Neural progenitor cell (in vitro differentiated cells): ENCODE results near the gene PHACTR2. TPM values are rescaled to one million over a fixed set of nuclear protein-coding genes. Genes with fewer than 3 reads are reported as not detected.
"Not testable (repeated sequence)": the region's sequence is repeated elsewhere in the genome, so short reads cannot be mapped to it uniquely, and the experiment has no call there.

ENCODE experiments used
- DNase-seq: peaks from one replicate; pipeline ENCODE4 v3.0.0-alpha.2; 2016; ENCODE audit warnings: low spot score
- H2AFZ ChIP-seq: fragments of 200-600 bp; sonication (generic); replicated peaks from 2 replicates; pipeline ENCODE4 v1.6.1; 2016; ENCODE audit warnings: antibody characterized with exemption
- H3F3A ChIP-seq: fragments of 200-600 bp; sonication (generic); 2 replicates; pipeline ENCODE4 v1.6.1; 2016; ENCODE audit warnings: antibody characterized with exemption, low read depth
- H3K27ac ChIP-seq: fragments of 200-600 bp; sonication (generic); 2 replicates; pipeline ENCODE4 v1.5.1; 2016; ENCODE audit warnings: mild to moderate bottlenecking
- H3K27me3 ChIP-seq: fragments of 200-600 bp; sonication (generic); 2 replicates; pipeline ENCODE4 v1.6.1; 2016; ENCODE audit warnings: mild to moderate bottlenecking, moderate library complexity
- H3K36me3 ChIP-seq: fragments of 200-600 bp; sonication (generic); 2 replicates; pipeline ENCODE4 v1.5.1; 2016
- H3K4me1 ChIP-seq: fragments of 200-600 bp; sonication (generic); 2 replicates; pipeline ENCODE4 v1.6.1; 2016; ENCODE audit warnings: mixed run types
- H3K4me2 ChIP-seq: fragments of 200-600 bp; sonication (generic); 2 replicates; pipeline ENCODE4 v1.6.1; 2016
- H3K4me3 ChIP-seq: fragments of 200-600 bp; sonication (generic); 2 replicates; pipeline ENCODE4 v1.5.1; 2016
- H3K79me2 ChIP-seq: fragments of 200-600 bp; sonication (generic); 2 replicates; pipeline ENCODE4 v1.6.1; 2016; ENCODE audit warnings: low read depth
- H3K9ac ChIP-seq: fragments of 200-600 bp; sonication (generic); 2 replicates; pipeline ENCODE4 v1.6.1; 2016
- H3K9me3 ChIP-seq: fragments of 200-600 bp; sonication (generic); 2 replicates; pipeline ENCODE4 v1.5.1; 2016; ENCODE audit warnings: low read depth
- H4K20me1 ChIP-seq: fragments of 200-600 bp; sonication (generic); 2 replicates; pipeline ENCODE4 v1.6.1; 2016; ENCODE audit warnings: low read depth
- H3K27ac Mint-ChIP-seq: 3 replicates; pipeline ENCODE4 v1.8.0; 2021; ENCODE audit warnings: mixed read lengths
- H3K27me3 Mint-ChIP-seq: 2 replicates; pipeline ENCODE4 v1.8.0; 2022; ENCODE audit warnings: low read depth, mild to moderate bottlenecking, inconsistent platforms, moderate library complexity, mixed read lengths; ENCODE audit not compliant: insufficient read depth
- H3K36me3 Mint-ChIP-seq: 3 replicates; pipeline ENCODE4 v1.8.0; 2021; ENCODE audit warnings: mixed read lengths
- H3K4me1 Mint-ChIP-seq: 3 replicates; pipeline ENCODE4 v1.8.0; 2021; ENCODE audit warnings: mixed read lengths
- H3K4me3 Mint-ChIP-seq: 3 replicates; pipeline ENCODE4 v1.8.0; 2021; ENCODE audit warnings: mild to moderate bottlenecking, moderate library complexity, mixed read lengths
- H3K9me3 Mint-ChIP-seq: 3 replicates; pipeline ENCODE4 v1.8.0; 2020; ENCODE audit warnings: mixed read lengths
- CTCF ChIP-seq: fragments of 200-600 bp; sonication (generic); IDR thresholded peaks from 2 replicates; pipeline ENCODE4 v1.5.1; 2017; ENCODE audit warnings: antibody characterized with exemption, mild to moderate bottlenecking
- EZH2 ChIP-seq: fragments of 200-600 bp; sonication (generic); IDR thresholded peaks from 2 replicates; pipeline ENCODE4 v1.6.1; 2017; ENCODE audit warnings: antibody characterized with exemption, mild to moderate bottlenecking, moderate library complexity
- EZH2phosphoT487 ChIP-seq: fragments of 200-600 bp; sonication (generic); IDR thresholded peaks from 2 replicates; pipeline ENCODE4 v1.6.1; 2017; ENCODE audit warnings: antibody characterized with exemption
- total RNA-seq: library from RNA; depleted of rRNA; stranded (reverse); fragments of >200 nt; gene quantifications from 2 replicates; pipeline ENCODE4 v1.2.3, GENCODE V29; 2015; ENCODE audit warnings: low replicate concordance

PHACTR2 gene
- total RNA-seq, 1 donor from 2014 or later = 45.4 TPM

GRCh38 chr6:143872201-143872600 lies 194.4 kb downstream of the PHACTR2 start:
- no peaks in the 10 kb centered on the region for H3K36me3 ChIP-seq
- no peaks in the 10 kb centered on the region for H3K9me3 ChIP-seq
- H3K4me2 ChIP-seq = no peak overlapping the region
- Mint-ChIP-seq H3K36me3 (peaks cover 6% of the 10 kb centered on the region), H3K9me3 (peaks cover 25% of the 10 kb centered on the region), H3K4me1 (no peaks in the 10 kb centered on the region), H3K27ac (no peak overlapping the region), H3K27me3 (peaks cover 4% of the 10 kb centered on the region), H3K4me3 (no peak overlapping the region)
- no peak for TF ChIP-seq EZH2phosphoT487
- TF ChIP-seq EZH2 = no peak
- no peaks in the 10 kb centered on the region for H4K20me1 ChIP-seq
- H3K79me2 ChIP-seq = no peaks in the 10 kb centered on the region
- no peak overlapping the region for H3K9ac ChIP-seq
- H3F3A ChIP-seq = no peaks in the 10 kb centered on the region
- no peak overlapping the region for H3K27ac ChIP-seq
- H3K4me3 ChIP-seq = no peak overlapping the region
- DNase-seq = no peak
- no peak overlapping the region for H2AFZ ChIP-seq
- no peaks in the 10 kb centered on the region for H3K27me3 ChIP-seq
- no peaks in the 10 kb centered on the region for H3K4me1 ChIP-seq

GRCh38 chr6:143873600-143873999 lies 195.8 kb downstream of the PHACTR2 start:
- not testable (repeated sequence) for H3K4me1 Mint-ChIP-seq

GRCh38 chr6:143874503-143874902 lies 196.7 kb downstream of the PHACTR2 start:
- H2AFZ ChIP-seq, H3K27ac ChIP-seq, H3K27me3 ChIP-seq, DNase-seq, H3K4me2 ChIP-seq, H3K4me3 Mint-ChIP-seq, H3K9ac ChIP-seq, H3K36me3 Mint-ChIP-seq, H4K20me1 ChIP-seq, H3K27me3 Mint-ChIP-seq, H3K4me1 ChIP-seq, H3K4me3 ChIP-seq, H3K79me2 ChIP-seq, H3K27ac Mint-ChIP-seq, H3K36me3 ChIP-seq, H3K9me3 ChIP-seq, H3F3A ChIP-seq, H3K4me1 Mint-ChIP-seq: not testable (repeated sequence)
- H3K9me3 Mint-ChIP-seq = peaks cover 33% of the 10 kb centered on the region

More at GRCh38 chr6:143873600-143873999, 195.8 kb downstream of the PHACTR2 start:
- H3K27ac Mint-ChIP-seq, H2AFZ ChIP-seq, H3K27me3 Mint-ChIP-seq, H3K4me3 ChIP-seq, H3K4me2 ChIP-seq, H3K36me3 ChIP-seq, H4K20me1 ChIP-seq, H3K4me3 Mint-ChIP-seq, H3K9me3 ChIP-seq, H3K79me2 ChIP-seq, H3K27ac ChIP-seq, H3K36me3 Mint-ChIP-seq, DNase-seq, H3K27me3 ChIP-seq, H3F3A ChIP-seq, H3K4me1 ChIP-seq, H3K9ac ChIP-seq: not testable (repeated sequence)
- peaks cover 26% of the 10 kb centered on the region for H3K9me3 Mint-ChIP-seq

GRCh38 chr6:143877584-143878271 lies 200.0 kb downstream of the PHACTR2 start:
- Histone ChIP-seq H3K79me2 (no peaks in the 10 kb centered on the region), H3K9me3 (no peaks in the 10 kb centered on the region), H2AFZ (no peak overlapping the region), H3K9ac (no peak overlapping the region), H3F3A (no peaks in the 10 kb centered on the region), H3K4me3 (no peak overlapping the region), H3K4me1 (no peaks in the 10 kb centered on the region), H3K27ac (no peak overlapping the region), H3K4me2 (no peak overlapping the region), H4K20me1 (no peaks in the 10 kb centered on the region), H3K36me3 (no peaks in the 10 kb centered on the region), H3K27me3 (no peaks in the 10 kb centered on the region)
- Mint-ChIP-seq H3K4me1 (no peaks in the 10 kb centered on the region), H3K9me3 (peaks cover 33% of the 10 kb centered on the region), H3K27ac (no peak overlapping the region), H3K4me3 (no peak overlapping the region), H3K36me3 (no peaks in the 10 kb centered on the region), H3K27me3 (peaks cover 4% of the 10 kb centered on the region)
- TF ChIP-seq CTCF = no peak
- TF ChIP-seq EZH2 = no peak
- no peak for TF ChIP-seq EZH2phosphoT487
- no peak for DNase-seq

- no peaks in the 10 kb centered on the region for H3K27me3 ChIP-seq
- no peaks in the 10 kb centered on the region for H3K4me1 Mint-ChIP-seq
- H3K4me3 Mint-ChIP-seq = no peak overlapping the region
Observed at GRCh38 chr6:143878272-143878760, 200.6 kb downstream of the PHACTR2 start.

More at GRCh38 chr6:143878272-143878760, 200.6 kb downstream of the PHACTR2 start:
- no peaks in the 10 kb centered on the region for H3F3A ChIP-seq
- H3K79me2 ChIP-seq = no peaks in the 10 kb centered on the region
- H3K4me3 ChIP-seq = no peak overlapping the region
- TF ChIP-seq EZH2 (no peak), CTCF (no peak), EZH2phosphoT487 (no peak)
- Mint-ChIP-seq H3K36me3 (no peaks in the 10 kb centered on the region), H3K27me3 (peaks cover 4% of the 10 kb centered on the region), H3K9me3 (peaks cover 33% of the 10 kb centered on the region), H3K27ac (no peak overlapping the region)
- no peak for DNase-seq
- no peaks in the 10 kb centered on the region for H3K9me3 ChIP-seq
- H3K4me1 ChIP-seq = no peaks in the 10 kb centered on the region
- no peak overlapping the region for H3K9ac ChIP-seq
- H3K27ac ChIP-seq = no peak overlapping the region
- H4K20me1 ChIP-seq = no peaks in the 10 kb centered on the region
- no peak overlapping the region for H2AFZ ChIP-seq
- no peaks in the 10 kb centered on the region for H3K36me3 ChIP-seq
- no peak overlapping the region for H3K4me2 ChIP-seq
